GM12865 (cell line): ENCODE results near the gene ARMH3.
"Not testable (repeated sequence)": the region's sequence is repeated elsewhere in the genome, so short reads cannot be mapped to it uniquely, and the experiment has no call there.

Experiments used
- DNase-seq: peaks from one replicate; pipeline ENCODE4 v3.0.0; 2010; ENCODE audit warnings: low read depth
- H3K4me3 ChIP-seq: 2 replicates; pipeline ENCODE4 v1.5.1; 2011; ENCODE audit warnings: mild to moderate bottlenecking, low read depth, low read length, control low read depth
- CTCF ChIP-seq: IDR thresholded peaks from 2 replicates; pipeline ENCODE4 v1.5.1; 2011; ENCODE audit warnings: low read length, control low read depth, low read depth, inconsistent platforms; ENCODE audit not compliant: insufficient read depth; ENCODE audit errors: missing control alignments

Gene ARMH3

DNA sequence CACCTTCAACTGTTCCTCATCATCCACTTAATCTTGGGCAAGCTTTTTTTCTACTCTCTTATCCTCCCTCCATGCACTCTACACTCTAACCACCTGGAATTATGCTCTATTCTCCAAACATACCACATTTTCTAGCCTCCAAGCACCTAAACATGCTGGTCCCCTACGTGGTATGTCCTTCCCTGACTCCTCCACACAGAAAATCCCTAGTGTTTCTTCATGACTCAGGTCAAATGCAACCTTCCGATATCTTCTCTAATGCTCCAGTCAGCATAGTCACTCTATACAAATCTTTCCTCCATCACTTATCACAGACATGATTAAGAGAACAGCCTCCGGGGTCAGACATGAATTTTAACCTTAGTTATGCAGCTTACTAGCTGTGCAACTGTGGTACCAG is 68.8 kb downstream of the ARMH3 start:
- no peak for DNase-seq
- no peak for TF ChIP-seq CTCF
- H3K4me3 ChIP-seq: no peak overlapping the region

- no peak for TF ChIP-seq CTCF
- H3K4me3 ChIP-seq: peak overlapping the region; percentile 47
- DNase-seq: peak; percentile 75
Observed at GRCh38 chr10:101986624-101986971, 69.4 kb downstream of the ARMH3 start.

GRCh38 chr10:101980677-101981076 is 75.3 kb downstream of the ARMH3 start:
- not testable (repeated sequence) for DNase-seq, H3K4me3 ChIP-seq

DNA sequence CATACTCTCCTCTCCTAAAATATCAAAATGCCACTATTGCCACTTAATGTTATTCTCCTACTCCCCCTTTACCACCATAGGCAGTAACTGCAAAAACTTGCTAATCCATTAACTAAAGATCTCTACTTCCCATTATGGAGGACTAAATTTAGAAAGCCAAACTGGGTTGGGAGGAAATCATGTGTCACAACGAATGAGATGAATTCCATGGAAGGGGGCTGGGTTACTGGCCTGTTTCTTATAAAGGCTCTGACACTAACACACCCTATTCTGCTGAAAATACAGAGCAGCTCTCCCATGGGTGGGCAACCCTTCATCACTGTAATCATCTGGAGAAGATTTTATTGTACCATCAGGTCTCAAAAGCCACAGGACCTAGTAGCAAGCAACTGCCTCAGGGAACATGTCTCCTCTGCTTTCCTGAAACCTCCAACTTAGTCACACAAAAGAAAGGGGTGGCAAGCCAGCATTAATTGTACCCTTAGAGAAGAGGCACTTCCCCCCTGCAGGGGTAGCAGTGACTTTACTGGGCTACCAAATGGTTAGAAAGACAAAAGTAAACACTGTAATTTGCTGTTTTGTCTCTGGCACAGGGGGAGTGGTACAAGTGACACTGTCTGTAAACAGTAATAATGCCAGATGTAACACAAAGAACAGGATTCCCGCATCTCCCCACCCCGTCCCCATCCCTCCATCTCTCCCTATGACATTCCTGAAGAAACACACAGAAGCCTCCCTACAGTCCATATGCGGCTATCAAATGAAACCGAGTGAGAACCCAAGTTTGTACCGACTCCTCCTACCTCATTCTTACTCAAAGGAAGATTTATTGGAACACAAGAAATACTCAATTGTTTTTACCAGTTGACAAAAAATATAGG is 81.6 kb downstream of the ARMH3 start:
- TF ChIP-seq CTCF: no peak
- DNase-seq: no peak
- no peak overlapping the region for H3K4me3 ChIP-seq

DNA sequence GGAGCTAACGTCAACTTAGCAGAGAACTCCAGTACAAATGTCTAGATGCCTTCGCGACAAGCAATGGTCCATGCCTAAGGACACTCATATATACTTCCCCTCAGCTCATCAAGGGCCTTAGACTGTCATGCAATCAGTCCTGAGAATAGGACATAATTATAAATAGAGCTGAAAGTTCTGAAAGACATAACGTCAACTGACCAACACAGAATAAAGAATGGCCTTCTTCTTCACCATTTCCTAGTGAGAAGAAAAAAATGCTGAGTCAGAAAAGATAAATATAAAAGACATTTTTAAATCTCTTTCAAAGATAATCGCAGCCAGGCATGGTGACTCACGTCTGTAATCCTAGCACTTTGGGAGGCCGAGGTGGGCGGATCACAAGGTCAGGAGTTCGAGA is 83.2 kb downstream of the ARMH3 start:
- DNase-seq: peak; percentile 69
- H3K4me3 ChIP-seq: peak overlapping the region; percentile 70
- no peak for TF ChIP-seq CTCF

DNA sequence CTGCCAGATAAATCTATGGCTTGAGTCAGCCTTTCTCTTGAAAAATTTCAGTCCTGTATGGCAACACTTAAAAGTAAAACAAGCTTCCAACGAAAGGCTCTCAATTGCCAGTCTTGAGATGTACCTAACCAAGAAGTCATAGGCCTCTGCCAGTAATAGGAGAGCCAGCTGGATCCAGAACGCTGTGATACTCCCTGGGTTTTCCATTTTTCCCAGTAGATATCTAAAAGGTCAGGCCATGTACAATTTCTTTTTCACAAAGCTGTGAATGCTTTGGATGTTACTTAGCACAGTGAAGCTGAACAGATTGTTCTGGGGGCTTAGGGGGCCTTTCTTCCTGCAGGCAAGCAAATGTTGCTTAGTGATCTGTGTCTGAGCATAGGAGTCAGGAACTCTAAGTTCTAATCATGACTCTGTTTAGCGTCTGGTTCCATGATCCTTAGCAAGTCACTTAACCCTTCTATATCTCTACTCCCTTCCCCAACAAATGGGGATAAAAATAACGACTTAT is 86.5 kb downstream of the ARMH3 start:
- no peak for TF ChIP-seq CTCF
- DNase-seq: no peak

DNA sequence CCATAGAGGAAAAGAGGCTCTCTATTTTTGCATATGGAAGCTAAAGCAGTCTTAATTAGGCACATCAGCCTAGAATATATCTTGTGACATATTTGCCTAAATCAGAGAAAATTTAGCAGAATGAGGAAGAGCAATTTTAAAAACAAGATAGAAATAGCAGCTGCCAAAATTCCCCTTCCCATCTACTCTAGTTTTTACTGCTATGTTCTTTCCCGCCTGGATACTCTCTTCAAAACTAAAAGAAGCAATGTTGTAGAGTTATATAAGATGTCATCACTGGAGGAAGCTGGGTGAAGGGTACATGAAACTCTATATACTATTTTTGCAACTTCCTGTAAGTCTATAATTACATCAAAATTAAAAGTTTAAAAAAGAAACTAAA is 87.0 kb downstream of the ARMH3 start:
- H3K4me3 ChIP-seq: peak overlapping the region; percentile 41
- TF ChIP-seq CTCF: no peak

More for the DNA sequence above, 86.5 kb downstream of the ARMH3 start:
- peak overlapping the region; percentile 41 for H3K4me3 ChIP-seq

More for the DNA sequence above, 87.0 kb downstream of the ARMH3 start:
- DNase-seq: peak; percentile 73
